ENCODE data around the gene BCL2L2. TPM values are rescaled to one million over a fixed set of nuclear protein-coding genes. Genes with fewer than 3 reads are reported as not detected.

Gene BCL2L2
- total and polyA plus RNA-seq, 10 of the 15 experiments (the other 5 are each of a cell fraction or from before 2014, with no cell fraction given): 1.4 to 14.7 (median 7.1) TPM

DNA sequence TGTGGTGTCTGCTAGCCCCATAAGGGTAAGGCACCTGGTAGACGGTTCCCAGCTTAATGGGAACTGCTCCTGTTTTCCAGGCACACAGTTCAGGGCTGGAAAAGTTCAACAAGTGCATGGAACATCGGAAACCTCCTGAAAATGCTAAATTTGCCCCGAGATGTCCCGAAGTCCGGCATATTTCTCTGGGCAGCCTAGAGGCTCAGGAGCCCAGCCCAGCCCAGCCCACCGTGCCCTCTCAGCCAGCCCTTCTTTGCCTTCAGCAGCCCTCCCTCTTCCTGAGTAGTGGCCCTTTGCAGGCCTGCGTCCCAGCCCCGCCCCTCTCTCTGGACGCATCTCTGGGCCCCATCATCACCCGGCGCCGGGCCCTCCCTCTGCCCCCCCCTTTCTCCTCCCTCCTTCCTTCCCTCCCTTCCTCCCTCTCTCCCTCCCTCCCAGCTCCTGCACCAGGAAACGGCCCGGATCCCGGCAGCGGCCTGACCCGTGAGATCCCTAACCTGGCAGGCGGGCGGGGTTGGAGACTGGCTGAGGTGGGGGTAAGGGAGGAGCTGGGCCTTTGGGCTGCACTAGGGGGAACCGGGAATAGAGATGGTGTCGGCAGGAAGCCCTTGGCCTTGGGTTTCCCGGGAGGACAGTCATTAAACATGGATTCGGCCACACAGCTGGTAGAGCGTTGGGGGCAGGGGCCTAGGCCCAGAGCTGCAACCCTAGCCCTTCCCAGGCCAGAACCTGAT lies at the start of gene BCL2L2 (continued):
- TF ChIP-seq, protein P1, sequence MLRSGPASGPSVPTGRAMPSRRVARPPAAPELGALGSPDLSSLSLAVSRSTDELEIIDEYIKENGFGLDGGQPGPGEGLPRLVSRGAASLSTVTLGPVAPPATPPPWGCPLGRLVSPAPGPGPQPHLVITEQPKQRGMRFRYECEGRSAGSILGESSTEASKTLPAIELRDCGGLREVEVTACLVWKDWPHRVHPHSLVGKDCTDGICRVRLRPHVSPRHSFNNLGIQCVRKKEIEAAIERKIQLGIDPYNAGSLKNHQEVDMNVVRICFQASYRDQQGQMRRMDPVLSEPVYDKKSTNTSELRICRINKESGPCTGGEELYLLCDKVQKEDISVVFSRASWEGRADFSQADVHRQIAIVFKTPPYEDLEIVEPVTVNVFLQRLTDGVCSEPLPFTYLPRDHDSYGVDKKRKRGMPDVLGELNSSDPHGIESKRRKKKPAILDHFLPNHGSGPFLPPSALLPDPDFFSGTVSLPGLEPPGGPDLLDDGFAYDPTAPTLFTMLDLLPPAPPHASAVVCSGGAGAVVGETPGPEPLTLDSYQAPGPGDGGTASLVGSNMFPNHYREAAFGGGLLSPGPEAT (IDR thresholded peaks at IDR 0.05; ENCODE audit: low read depth): peak; percentile 96
- TF ChIP-seq POLR2AphosphoS2 (IDR thresholded peaks at IDR 0.05; ENCODE audit: low read depth, low read length) (0 out of 2 replicates have a peak, but pooled peaks have one; percentile 53), NRF1 (conservative IDR thresholded peaks at IDR 0.05; ENCODE audit: low read depth, low read length) (no peak), NBN (IDR thresholded peaks at IDR 0.05) (peak; percentile 96)

DNA sequence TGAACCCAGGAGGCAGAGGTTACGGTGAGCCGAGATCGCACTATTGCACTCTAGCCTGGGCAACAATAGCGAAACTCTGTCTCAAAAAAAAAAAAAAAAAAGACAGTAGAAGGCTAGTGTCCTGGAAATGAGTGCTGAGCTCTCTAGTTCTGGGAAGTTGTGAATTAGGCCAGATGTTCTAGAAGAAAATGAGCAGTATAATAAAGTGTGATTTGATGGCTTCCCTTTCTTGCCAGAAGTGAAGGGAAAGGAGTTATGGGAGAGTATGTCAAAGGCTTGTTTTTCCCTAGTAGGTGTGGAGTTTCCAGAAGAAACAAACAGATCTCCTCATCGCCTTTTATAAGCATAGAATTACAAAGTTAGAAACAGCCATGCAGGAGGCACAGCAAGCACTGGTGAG lies 48.4 kb upstream of the BCL2L2 start:
- ChIA-PET RAD21 (ENCODE audit: unreplicated experiment) (no interaction called here), CTCF (interaction anchor here (0.6 to 1.3 kb wide), 2 partner anchors 198 to 469 kb away, joined by 3 read pairs; no protein-coding TSS in a partner anchor), POLR2A (interaction anchor here (0.5 kb wide), 1 partner anchor 27 kb away, joined by 3 read pairs; no protein-coding TSS in a partner anchor), SMC1A (ENCODE audit: uncharacterized antibody, unreplicated experiment) (interaction anchor here (1.2 kb wide), 1 partner anchor 137 kb away, joined by 3 read pairs; no protein-coding TSS in a partner anchor)
- ATAC-seq (no peak), DNase-seq (ENCODE audit: low read depth, low spot score) (no peak), FAIRE-seq (no peak)
- Histone ChIP-seq H3K27ac (ENCODE audit: control insufficient read depth, insufficient read depth) (no peak overlapping the region), H4K20me1 (ENCODE audit: control insufficient read depth, insufficient read depth) (no peaks in the 10 kb centered on the region), H3K79me2 (ENCODE audit: control insufficient read depth, insufficient read depth, low read length) (no peaks in the 10 kb centered on the region), H3K4me1 (ENCODE audit: control insufficient read depth, insufficient read depth, low read length) (no peaks in the 10 kb centered on the region), H3K4me3 (no peak overlapping the region), H3K9me3 (replicated peaks; ENCODE audit: control insufficient read depth, insufficient read depth, low read length) (no peaks in the 10 kb centered on the region), H3K9ac (ENCODE audit: control insufficient read depth, insufficient read depth, low read length) (no peak overlapping the region), H3K4me2 (ENCODE audit: control insufficient read depth, insufficient read depth) (no peak overlapping the region), H2AFZ (ENCODE audit: control insufficient read depth, low read depth, low read length) (no peak overlapping the region), H3K36me3 (ENCODE audit: control insufficient read depth in 2 of 2, insufficient read depth in 2 of 2, low read length in 1 of 2) (no peaks in the 10 kb centered on the region), H3K27me3 (replicated peaks in 1 of 2; ENCODE audit: control insufficient read depth in 2 of 2, insufficient read depth in 2 of 2, low read length in 1 of 2) (no peaks in the 10 kb centered on the region)
- in situ Hi-C loops (cut with MboI) (no loop called here), intact Hi-C loops (cut with micrococcal nuclease; ENCODE audit: unreplicated experiment) (no loop called here)
- BruUV-seq (replicated peaks): no TSS peak
- 67% methylated on average over 4 of the region's 5 CpGs for WGBS (ENCODE audit: insufficient coverage, insufficient replicate concordance, low lambda C conversion rate, missing lambda C conversion rate)
- no peak for TF ChIP-seq HCFC1 (IDR thresholded peaks at IDR 0.05; ENCODE audit: low read length)
- TF ChIP-seq POU2F2 (IDR thresholded peaks at IDR 0.05; ENCODE audit: borderline replicate concordance, low read depth, low read length): no peak
- TF ChIP-seq JUND (IDR thresholded peaks at IDR 0.05; ENCODE audit: low read depth, low read length): no peak
- TF ChIP-seq, protein P2, sequence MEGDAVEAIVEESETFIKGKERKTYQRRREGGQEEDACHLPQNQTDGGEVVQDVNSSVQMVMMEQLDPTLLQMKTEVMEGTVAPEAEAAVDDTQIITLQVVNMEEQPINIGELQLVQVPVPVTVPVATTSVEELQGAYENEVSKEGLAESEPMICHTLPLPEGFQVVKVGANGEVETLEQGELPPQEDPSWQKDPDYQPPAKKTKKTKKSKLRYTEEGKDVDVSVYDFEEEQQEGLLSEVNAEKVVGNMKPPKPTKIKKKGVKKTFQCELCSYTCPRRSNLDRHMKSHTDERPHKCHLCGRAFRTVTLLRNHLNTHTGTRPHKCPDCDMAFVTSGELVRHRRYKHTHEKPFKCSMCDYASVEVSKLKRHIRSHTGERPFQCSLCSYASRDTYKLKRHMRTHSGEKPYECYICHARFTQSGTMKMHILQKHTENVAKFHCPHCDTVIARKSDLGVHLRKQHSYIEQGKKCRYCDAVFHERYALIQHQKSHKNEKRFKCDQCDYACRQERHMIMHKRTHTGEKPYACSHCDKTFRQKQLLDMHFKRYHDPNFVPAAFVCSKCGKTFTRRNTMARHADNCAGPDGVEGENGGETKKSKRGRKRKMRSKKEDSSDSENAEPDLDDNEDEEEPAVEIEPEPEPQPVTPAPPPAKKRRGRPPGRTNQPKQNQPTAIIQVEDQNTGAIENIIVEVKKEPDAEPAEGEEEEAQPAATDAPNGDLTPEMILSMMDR (IDR thresholded peaks at IDR 0.05 in 2 of 3, conservative IDR thresholded peaks at IDR 0.05 in 1 of 3; ENCODE audit: control insufficient read depth in 2 of 3, extremely low read depth in 1 of 3, insufficient read depth in 1 of 3, low read depth in 3 of 3, low read length in 3 of 3): no peak
- no peak for TF ChIP-seq ETV6 (conservative IDR thresholded peaks at IDR 0.05 in 1 of 2, IDR thresholded peaks at IDR 0.05 in 1 of 2; ENCODE audit: borderline replicate concordance in 1 of 2, low read depth in 1 of 2)
- TF ChIP-seq PAX5 (IDR thresholded peaks at IDR 0.05; ENCODE audit: borderline replicate concordance, low read depth, low read length): no peak
- TF ChIP-seq NR2F1 (conservative IDR thresholded peaks at IDR 0.05): no peak
- no peak for TF ChIP-seq REST (IDR thresholded peaks at IDR 0.05; ENCODE audit: low read depth, low read length)
- no peak for TF ChIP-seq NFIC (IDR thresholded peaks at IDR 0.05; ENCODE audit: low read depth, low read length)
- no peak for TF ChIP-seq FOS (IDR thresholded peaks at IDR 0.05; ENCODE audit: borderline replicate concordance, extremely low read depth, insufficient read length)
- TF ChIP-seq TCF7 (IDR thresholded peaks at IDR 0.05; ENCODE audit: borderline replicate concordance): no peak

Data from GM12878 (cell line).